Loucy (cell line): ENCODE measurements around the gene UNC5C.

Experiments used
- H2AFZ ChIP-seq: fragments of 200-600 bp; sonication (generic); 2 replicates; pipeline ENCODE4 v1.6.0; 2016; ENCODE audit warnings: antibody characterized with exemption, mild to moderate bottlenecking, low read length, moderate library complexity
- H3F3A ChIP-seq: fragments of 200-600 bp; 2 replicates; pipeline ENCODE4 v1.6.0; 2016; ENCODE audit warnings: antibody characterized with exemption, low read depth, mild to moderate bottlenecking
- H3K27me3 ChIP-seq: fragments of 200-600 bp; sonication (generic); 2 replicates; pipeline ENCODE4 v1.6.1; 2014; ENCODE audit warnings: low read length, mild to moderate bottlenecking; ENCODE audit not compliant: insufficient read depth, poor library complexity, severe bottlenecking
- H3K36me3 ChIP-seq: fragments of 200-600 bp; sonication (generic); 2 replicates; pipeline ENCODE4 v1.6.1; 2016; ENCODE audit warnings: low read length; ENCODE audit not compliant: insufficient read depth
- H3K4me1 ChIP-seq: fragments of 200-600 bp; sonication (generic); 2 replicates; pipeline ENCODE4 v1.5.1; 2014; ENCODE audit warnings: low read length, mild to moderate bottlenecking; ENCODE audit not compliant: insufficient read depth, poor library complexity, severe bottlenecking
- H3K4me2 ChIP-seq: fragments of 200-600 bp; sonication (generic); 2 replicates; pipeline ENCODE4 v1.6.0; 2014; ENCODE audit warnings: antibody characterized with exemption, low read length, low read depth, mild to moderate bottlenecking; ENCODE audit not compliant: poor library complexity, severe bottlenecking
- H3K4me3 ChIP-seq: fragments of 200-600 bp; sonication (generic); 2 replicates; pipeline ENCODE4 v1.5.1; 2014; ENCODE audit warnings: low read length, mild to moderate bottlenecking, mixed read lengths; ENCODE audit not compliant: poor library complexity, severe bottlenecking
- H3K79me2 ChIP-seq: fragments of 200-600 bp; sonication (generic); 2 replicates; pipeline ENCODE4 v1.6.1; 2014; ENCODE audit warnings: low read length; ENCODE audit not compliant: insufficient read depth
- H3K9ac ChIP-seq: fragments of 200-600 bp; sonication (generic); 2 replicates; pipeline ENCODE4 v1.6.0; 2014; ENCODE audit warnings: mild to moderate bottlenecking, low read depth, low read length, moderate library complexity; ENCODE audit not compliant: poor library complexity, severe bottlenecking
- H3K9me2 ChIP-seq: fragments of 200-600 bp; sonication (generic); replicated peaks from 2 replicates; pipeline ENCODE4 v1.6.1; 2016; ENCODE audit warnings: low read depth, low read length, mixed read lengths
- H3K9me3 ChIP-seq: fragments of 200-600 bp; sonication (generic); 2 replicates; pipeline ENCODE4 v1.6.1; 2014; ENCODE audit warnings: mild to moderate bottlenecking, antibody characterized with exemption, low read length, low read depth; ENCODE audit not compliant: insufficient read depth
- H4K20me1 ChIP-seq: fragments of 200-600 bp; sonication (generic); 2 replicates; pipeline ENCODE4 v1.6.0; 2014; ENCODE audit warnings: antibody characterized with exemption, low read length, mild to moderate bottlenecking; ENCODE audit not compliant: insufficient read depth, poor library complexity, severe bottlenecking
- CTCF ChIP-seq: fragments of 200-600 bp; sonication (generic); conservative IDR thresholded peaks from 2 replicates; pipeline ENCODE4 v1.5.1; 2014; ENCODE audit warnings: mild to moderate bottlenecking, antibody characterized with exemption, low read length
- EZH2phosphoT487 ChIP-seq: fragments of 200-600 bp; IDR thresholded peaks from 2 replicates; pipeline ENCODE4 v1.6.1; 2018; ENCODE audit warnings: antibody characterized with exemption, mild to moderate bottlenecking, moderate library complexity, borderline replicate concordance

The UNC5C gene

GRCh38 chr4:95157596-95157995, 391.2 kb downstream of the UNC5C start:
- H3K4me1 ChIP-seq: peaks cover 13% of the 10 kb centered on the region
- no peaks in the 10 kb centered on the region for H3K9me3 ChIP-seq
- H3K36me3 ChIP-seq: no peaks in the 10 kb centered on the region
- no peak for TF ChIP-seq CTCF
- TF ChIP-seq EZH2phosphoT487: no peak
- no peaks in the 10 kb centered on the region for H3F3A ChIP-seq
- no peak overlapping the region for H3K4me3 ChIP-seq
- H3K79me2 ChIP-seq: no peaks in the 10 kb centered on the region
- H2AFZ ChIP-seq: no peak overlapping the region
- no peaks in the 10 kb centered on the region for H3K9me2 ChIP-seq
- no peak overlapping the region for H3K9ac ChIP-seq
- H4K20me1 ChIP-seq: no peaks in the 10 kb centered on the region
- no peak overlapping the region for H3K4me2 ChIP-seq
- H3K27me3 ChIP-seq: no peaks in the 10 kb centered on the region

DNA sequence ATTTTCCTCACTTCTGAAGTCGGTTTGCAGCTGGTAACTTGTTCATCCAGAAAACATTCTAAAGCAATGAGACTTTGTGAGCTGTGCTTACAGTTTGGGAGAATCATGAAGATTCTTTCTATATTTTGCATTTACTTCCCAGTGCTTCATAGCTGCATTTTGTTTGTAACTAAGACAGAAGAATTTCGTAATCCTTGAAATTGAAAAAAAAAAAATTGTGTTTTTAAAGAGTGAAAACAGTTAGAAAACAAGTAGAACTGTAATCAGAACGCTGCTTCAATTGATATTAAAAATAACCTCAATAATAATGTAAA, 392.4 kb downstream of the UNC5C start:
- Histone ChIP-seq H3K27me3 (no peaks in the 10 kb centered on the region), H3K4me1 (peaks cover 13% of the 10 kb centered on the region), H3K4me3 (no peak overlapping the region), H3K4me2 (no peak overlapping the region), H4K20me1 (no peaks in the 10 kb centered on the region), H3K79me2 (no peaks in the 10 kb centered on the region), H3F3A (no peaks in the 10 kb centered on the region), H3K9me2 (no peaks in the 10 kb centered on the region), H2AFZ (peak overlapping the region; percentile 45; the same call in 1 of the 2 replicates), H3K9ac (no peak overlapping the region), H3K9me3 (no peaks in the 10 kb centered on the region), H3K36me3 (no peaks in the 10 kb centered on the region)
- TF ChIP-seq CTCF (no peak), EZH2phosphoT487 (no peak)

GRCh38 chr4:95155759-95156451, 392.9 kb downstream of the UNC5C start:
- Histone ChIP-seq H3K4me2 (peak overlapping the region; percentile 64), H3K4me1 (peaks cover 16% of the 10 kb centered on the region)

More at GRCh38 chr4:95155759-95156451, 392.9 kb downstream of the UNC5C start:
- Histone ChIP-seq H4K20me1 (no peaks in the 10 kb centered on the region), H2AFZ (peak overlapping the region; percentile 45; the same call in 1 of the 2 replicates), H3K27me3 (no peaks in the 10 kb centered on the region), H3K9me3 (no peaks in the 10 kb centered on the region), H3F3A (no peaks in the 10 kb centered on the region), H3K79me2 (no peaks in the 10 kb centered on the region), H3K9me2 (no peaks in the 10 kb centered on the region), H3K36me3 (no peaks in the 10 kb centered on the region), H3K4me3 (peak overlapping the region; percentile 59), H3K9ac (peak overlapping the region; percentile 20)
- TF ChIP-seq CTCF (peak; percentile 88), EZH2phosphoT487 (no peak)
